ENCODE measurements around the gene LRRC23.

DNA sequence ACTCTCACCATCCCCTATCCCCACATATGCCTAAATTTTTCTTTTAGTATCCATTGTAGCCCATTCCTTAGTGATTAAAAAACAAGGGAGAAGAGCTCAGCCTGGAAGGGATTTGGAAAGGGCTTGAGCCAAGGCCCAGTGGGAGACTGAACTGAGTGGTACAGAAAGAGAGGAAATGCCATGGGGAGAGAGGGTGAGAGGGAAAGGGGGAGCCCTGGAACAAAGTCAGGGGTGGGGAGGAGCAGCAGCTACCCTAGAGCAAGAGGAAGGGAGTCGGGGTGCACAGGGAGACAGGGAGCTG, 20.6 kb downstream of the LRRC23 start:
- no peak for TF ChIP-seq POLR2AphosphoS5 (IDR thresholded peaks at IDR 0.05; ENCODE audit: low read depth)
- TF ChIP-seq EZH2 (IDR thresholded peaks at IDR 0.05; ENCODE audit: low read depth, unreplicated experiment) = no peak
- TF ChIP-seq, protein P1, sequence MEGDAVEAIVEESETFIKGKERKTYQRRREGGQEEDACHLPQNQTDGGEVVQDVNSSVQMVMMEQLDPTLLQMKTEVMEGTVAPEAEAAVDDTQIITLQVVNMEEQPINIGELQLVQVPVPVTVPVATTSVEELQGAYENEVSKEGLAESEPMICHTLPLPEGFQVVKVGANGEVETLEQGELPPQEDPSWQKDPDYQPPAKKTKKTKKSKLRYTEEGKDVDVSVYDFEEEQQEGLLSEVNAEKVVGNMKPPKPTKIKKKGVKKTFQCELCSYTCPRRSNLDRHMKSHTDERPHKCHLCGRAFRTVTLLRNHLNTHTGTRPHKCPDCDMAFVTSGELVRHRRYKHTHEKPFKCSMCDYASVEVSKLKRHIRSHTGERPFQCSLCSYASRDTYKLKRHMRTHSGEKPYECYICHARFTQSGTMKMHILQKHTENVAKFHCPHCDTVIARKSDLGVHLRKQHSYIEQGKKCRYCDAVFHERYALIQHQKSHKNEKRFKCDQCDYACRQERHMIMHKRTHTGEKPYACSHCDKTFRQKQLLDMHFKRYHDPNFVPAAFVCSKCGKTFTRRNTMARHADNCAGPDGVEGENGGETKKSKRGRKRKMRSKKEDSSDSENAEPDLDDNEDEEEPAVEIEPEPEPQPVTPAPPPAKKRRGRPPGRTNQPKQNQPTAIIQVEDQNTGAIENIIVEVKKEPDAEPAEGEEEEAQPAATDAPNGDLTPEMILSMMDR (conservative IDR thresholded peaks at IDR 0.05; ENCODE audit: low read depth in 2 of 2) = no peak
- TF ChIP-seq ZNF331 (CRISPR knock-in tag; IDR thresholded peaks at IDR 0.05; ENCODE audit: low read depth) = no peak
- TF ChIP-seq REST (IDR thresholded peaks at IDR 0.05; ENCODE audit: unreplicated experiment) = no peak

Measured in GM23338 (cell line).